PC-9 (cell line): ENCODE results near the gene DPYD. TPM values are rescaled to one million over a fixed set of nuclear protein-coding genes. Genes with fewer than 3 reads are reported as not detected.

ENCODE experiments used
- BruUV-seq: library from RNA; stranded (reverse); fragments of 400-500 nt; replicated peaks from 2 replicates; lab custom pipeline; 2021; lab: Mats Ljungman, UMichigan
- CTCF ChIA-PET: fragments of 300-600 bp; sonication (Branson Sonifier 250); formaldehyde crosslinking; loops from one replicate; lab custom pipeline; 2022; ENCODE audit warnings: antibody characterized with exemption; lab: Charles Lee
- POLR2A ChIA-PET: fragments of 300-600 bp; sonication (Branson Sonifier 250); formaldehyde crosslinking; loops from one replicate; lab custom pipeline; 2022; ENCODE audit warnings: antibody characterized with exemption; ENCODE audit not compliant: unreplicated experiment; lab: Charles Lee
- DNase-seq, 2 experiments: peaks; one replicate each; pipeline versions ENCODE4 v3.0.0 to v3.0.0-alpha.2; 2015 to 2022; ENCODE audit warnings: mixed read lengths in 1 of 2
- H2AFZ ChIP-seq: fragments of 200-600 bp; sonication (generic); 2 replicates; pipeline ENCODE4 v1.8.1; 2017; ENCODE audit warnings: antibody characterized with exemption
- H3F3A ChIP-seq: fragments of 200-600 bp; sonication (generic); 2 replicates; pipeline ENCODE4 v1.8.1; 2017; ENCODE audit warnings: antibody characterized with exemption, mild to moderate bottlenecking, low read depth; ENCODE audit not compliant: insufficient read depth
- H3K27ac ChIP-seq: fragments of 200-600 bp; sonication (generic); 2 replicates; pipeline ENCODE4 v1.6.1; 2016; ENCODE audit warnings: mixed run types
- H3K27me3 ChIP-seq: fragments of 200-600 bp; sonication (generic); 2 replicates; pipeline ENCODE4 v1.6.1; 2016; ENCODE audit warnings: low read depth, mixed run types; ENCODE audit not compliant: insufficient read depth
- H3K36me3 ChIP-seq: fragments of 200-600 bp; sonication (generic); 2 replicates; pipeline ENCODE4 v1.6.1; 2016; ENCODE audit warnings: low read depth, mixed run types
- H3K4me1 ChIP-seq: fragments of 200-600 bp; sonication (generic); replicated peaks from 2 replicates; pipeline ENCODE4 v1.6.1; 2016; ENCODE audit warnings: mixed run types; ENCODE audit not compliant: insufficient read depth
- H3K4me2 ChIP-seq: fragments of 200-600 bp; sonication (generic); 2 replicates; pipeline ENCODE4 v1.6.1; 2017; ENCODE audit warnings: mixed run types
- H3K4me3 ChIP-seq: fragments of 200-600 bp; sonication (generic); 2 replicates; pipeline ENCODE4 v1.6.1; 2016; ENCODE audit warnings: mixed run types
- H3K79me2 ChIP-seq: fragments of 200-600 bp; sonication (generic); 2 replicates; pipeline ENCODE4 v1.6.1; 2017; ENCODE audit warnings: low read depth, mixed run types
- H3K9me2 ChIP-seq: fragments of 200-600 bp; sonication (generic); 2 replicates; pipeline ENCODE4 v1.8.1; 2017; ENCODE audit warnings: mild to moderate bottlenecking; ENCODE audit not compliant: insufficient read depth
- H3K9me3 ChIP-seq: fragments of 200-600 bp; sonication (generic); 2 replicates; pipeline ENCODE4 v1.8.1; 2016; ENCODE audit warnings: low read depth; ENCODE audit not compliant: insufficient read depth
- H4K20me1 ChIP-seq: fragments of 200-600 bp; sonication (generic); 2 replicates; pipeline ENCODE4 v1.8.1; 2017; ENCODE audit not compliant: insufficient read depth
- EZH2 ChIP-seq: fragments of 200-600 bp; sonication (generic); IDR thresholded peaks from 2 replicates; pipeline ENCODE4 v1.8.0; 2017; ENCODE audit warnings: antibody characterized with exemption, low read depth
- intact Hi-C: fragments of 100-400 bp; cut with micrococcal nuclease; formaldehyde crosslinking; loops from one replicate; pipeline ENCODE4 v1.10.0; 2022; ENCODE audit not compliant: unreplicated experiment
- total RNA-seq: library from RNA; stranded (reverse); gene quantifications from 2 replicates; pipeline ENCODE4 v1.2.3, GENCODE V29; 2021
- TF ChIP-seq, protein P1 (sequence below): fragments of 200-600 bp; sonication (generic); conservative IDR thresholded peaks from 2 replicates; pipeline ENCODE4 v1.6.1; 2017; ENCODE audit warnings: mixed run types, antibody characterized with exemption, mild to moderate bottlenecking, moderate library complexity

Gene DPYD
- total RNA-seq, 1 experiment from 2014 or later = 24.1 TPM

- CTCF ChIA-PET = no interaction called here
- H2AFZ ChIP-seq = no peak overlapping the region
- no peak for DNase-seq
- no peak overlapping the region for H3K4me3 ChIP-seq
- H3K79me2 ChIP-seq = no peaks in the 10 kb centered on the region
- H4K20me1 ChIP-seq = no peaks in the 10 kb centered on the region
- no peak for TF ChIP-seq EZH2
- TF ChIP-seq, protein P1, sequence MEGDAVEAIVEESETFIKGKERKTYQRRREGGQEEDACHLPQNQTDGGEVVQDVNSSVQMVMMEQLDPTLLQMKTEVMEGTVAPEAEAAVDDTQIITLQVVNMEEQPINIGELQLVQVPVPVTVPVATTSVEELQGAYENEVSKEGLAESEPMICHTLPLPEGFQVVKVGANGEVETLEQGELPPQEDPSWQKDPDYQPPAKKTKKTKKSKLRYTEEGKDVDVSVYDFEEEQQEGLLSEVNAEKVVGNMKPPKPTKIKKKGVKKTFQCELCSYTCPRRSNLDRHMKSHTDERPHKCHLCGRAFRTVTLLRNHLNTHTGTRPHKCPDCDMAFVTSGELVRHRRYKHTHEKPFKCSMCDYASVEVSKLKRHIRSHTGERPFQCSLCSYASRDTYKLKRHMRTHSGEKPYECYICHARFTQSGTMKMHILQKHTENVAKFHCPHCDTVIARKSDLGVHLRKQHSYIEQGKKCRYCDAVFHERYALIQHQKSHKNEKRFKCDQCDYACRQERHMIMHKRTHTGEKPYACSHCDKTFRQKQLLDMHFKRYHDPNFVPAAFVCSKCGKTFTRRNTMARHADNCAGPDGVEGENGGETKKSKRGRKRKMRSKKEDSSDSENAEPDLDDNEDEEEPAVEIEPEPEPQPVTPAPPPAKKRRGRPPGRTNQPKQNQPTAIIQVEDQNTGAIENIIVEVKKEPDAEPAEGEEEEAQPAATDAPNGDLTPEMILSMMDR = no peak
- H3K9me3 ChIP-seq = no peaks in the 10 kb centered on the region
- no peaks in the 10 kb centered on the region for H3K4me1 ChIP-seq
- no peak overlapping the region for H3K4me2 ChIP-seq
- no peaks in the 10 kb centered on the region for H3F3A ChIP-seq
- BruUV-seq = no TSS peak
- H3K27ac ChIP-seq = no peak overlapping the region
- POLR2A ChIA-PET = no interaction called here
- H3K9me2 ChIP-seq = no peaks in the 10 kb centered on the region
- H3K27me3 ChIP-seq = no peaks in the 10 kb centered on the region
- H3K36me3 ChIP-seq = no peaks in the 10 kb centered on the region
- intact Hi-C loops = no loop called here
Observed at GRCh38 chr1:97712980-97713379, 207.9 kb downstream of the DPYD start.

DNA sequence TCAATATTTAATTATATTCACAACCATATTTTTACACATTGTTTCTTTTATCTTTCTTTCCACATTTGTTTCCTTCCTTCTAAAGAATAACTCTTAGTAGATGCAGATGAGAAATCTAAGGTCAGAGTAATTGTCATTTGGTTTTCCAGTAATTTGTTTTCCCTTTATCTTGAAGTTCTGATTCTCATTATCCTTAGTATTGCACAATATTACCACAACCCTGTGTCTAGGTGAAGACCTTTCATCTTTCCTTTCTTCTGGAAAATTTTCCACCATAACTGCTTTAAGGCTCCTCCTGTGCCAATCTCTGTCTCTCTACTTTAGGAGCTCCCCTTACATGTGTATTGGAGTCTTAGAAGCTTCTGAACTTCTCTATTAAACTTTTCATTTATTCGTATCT is 209.0 kb downstream of the DPYD start:
- Histone ChIP-seq H2AFZ (no peak overlapping the region), H3K36me3 (no peaks in the 10 kb centered on the region), H3K27me3 (no peaks in the 10 kb centered on the region), H3K9me3 (no peaks in the 10 kb centered on the region), H3K4me3 (no peak overlapping the region), H3K79me2 (no peaks in the 10 kb centered on the region), H3K27ac (no peak overlapping the region), H3F3A (no peaks in the 10 kb centered on the region), H3K4me1 (no peaks in the 10 kb centered on the region), H4K20me1 (no peaks in the 10 kb centered on the region), H3K4me2 (no peak overlapping the region), H3K9me2 (no peaks in the 10 kb centered on the region)
- ChIA-PET CTCF (no interaction called here), POLR2A (no interaction called here)
- DNase-seq = no peak
- TF ChIP-seq, protein P1 = no peak
- TF ChIP-seq EZH2 = no peak
- no TSS peak for BruUV-seq
- intact Hi-C loops = no loop called here

DNA sequence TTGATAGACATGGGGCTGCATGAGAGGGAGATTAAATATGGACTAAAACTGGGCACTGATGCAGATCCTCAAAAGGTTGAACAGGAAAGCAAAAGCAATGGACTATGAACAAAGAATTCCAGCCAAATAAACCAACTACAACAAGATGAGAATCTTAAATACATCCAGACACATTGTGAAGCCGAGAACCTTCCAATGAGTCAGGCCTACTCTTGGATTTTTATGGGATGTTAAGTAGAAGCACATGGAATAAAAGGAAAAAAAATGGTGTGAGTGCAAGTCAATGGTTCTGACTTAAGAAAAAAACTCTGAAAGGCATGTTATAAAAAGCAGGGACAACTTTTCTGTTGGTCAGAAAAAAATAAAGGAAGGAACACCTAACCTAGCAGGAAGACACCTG is 227.2 kb downstream of the DPYD start:
- Histone ChIP-seq H3K4me3 (no peak overlapping the region), H3K27ac (no peak overlapping the region), H3K4me2 (no peak overlapping the region), H3K9me2 (peaks cover 6% of the 10 kb centered on the region; the same call in 1 of the 2 replicates), H2AFZ (peak overlapping the region; percentile 2; the same call in 1 of the 2 replicates), H4K20me1 (no peaks in the 10 kb centered on the region), H3K36me3 (no peaks in the 10 kb centered on the region), H3K79me2 (no peaks in the 10 kb centered on the region), H3K27me3 (no peaks in the 10 kb centered on the region), H3K4me1 (no peaks in the 10 kb centered on the region), H3F3A (no peaks in the 10 kb centered on the region; the same call in 1 of the 2 replicates), H3K9me3 (no peaks in the 10 kb centered on the region)
- intact Hi-C loops = no loop called here
- no peak for DNase-seq
- CTCF ChIA-PET = no interaction called here
- POLR2A ChIA-PET = no interaction called here
- TF ChIP-seq, protein P1 = no peak
- TF ChIP-seq EZH2 = no peak
- no TSS peak for BruUV-seq
